ENCODE data around the gene FSTL4.

GRCh38 chr5:133314086-133314485 lies 298.3 kb downstream of the FSTL4 start:
- TF ChIP-seq POLR2A (IDR thresholded peaks at IDR 0.05) (no peak), CTCF (IDR thresholded peaks at IDR 0.05) (no peak)
